Right lobe of liver (tissue), 4 donors: ENCODE measurements around the gene NR1D2.

Experiments
- POLR2A ChIP-seq: fragments of 450-650 bp; IDR thresholded peaks from one replicate; pipeline ENCODE4 v1.6.1; 2017; ENCODE audit warnings: antibody characterized with exemption, mild to moderate bottlenecking
- TF ChIP-seq, protein P1 (sequence below), 4 donors: fragments of 200-600 bp in 3 of 4; fragments of 450-650 bp in 1 of 4; IDR thresholded peaks; one replicate each; pipeline versions ENCODE4 v1.5.1 to v1.8.0; 2016 to 2022; ENCODE audit warnings: antibody characterized with exemption in 4 of 4, mild to moderate bottlenecking in 2 of 4
- donor health status: DM: no; HTN: no; CAD: no.
- donor health status: DM: no; HTN: no; CAD: no.
- donor health status: DM: no; HTN: yes; CAD: no.

DNA sequence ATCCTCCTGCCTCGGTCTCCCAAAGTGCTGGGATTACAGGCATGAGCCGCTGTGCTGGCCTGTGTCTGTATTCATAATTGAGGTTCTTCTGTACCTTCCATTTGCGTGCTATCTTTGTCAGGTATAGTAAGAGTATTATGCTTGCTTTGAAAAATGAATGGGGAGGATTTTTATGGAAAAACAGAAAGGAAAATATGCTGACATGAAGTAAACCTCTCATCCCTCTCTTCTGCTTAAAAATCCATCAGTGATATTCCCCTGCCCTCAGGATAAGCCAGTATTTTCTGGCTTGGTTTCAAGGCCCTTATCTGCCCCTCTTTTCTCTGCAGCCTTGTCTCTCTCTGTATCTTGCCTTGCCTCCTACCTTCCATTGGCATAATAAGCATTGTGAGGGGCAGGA lies 80.7 kb downstream of the NR1D2 start:
- TF ChIP-seq, protein P1, sequence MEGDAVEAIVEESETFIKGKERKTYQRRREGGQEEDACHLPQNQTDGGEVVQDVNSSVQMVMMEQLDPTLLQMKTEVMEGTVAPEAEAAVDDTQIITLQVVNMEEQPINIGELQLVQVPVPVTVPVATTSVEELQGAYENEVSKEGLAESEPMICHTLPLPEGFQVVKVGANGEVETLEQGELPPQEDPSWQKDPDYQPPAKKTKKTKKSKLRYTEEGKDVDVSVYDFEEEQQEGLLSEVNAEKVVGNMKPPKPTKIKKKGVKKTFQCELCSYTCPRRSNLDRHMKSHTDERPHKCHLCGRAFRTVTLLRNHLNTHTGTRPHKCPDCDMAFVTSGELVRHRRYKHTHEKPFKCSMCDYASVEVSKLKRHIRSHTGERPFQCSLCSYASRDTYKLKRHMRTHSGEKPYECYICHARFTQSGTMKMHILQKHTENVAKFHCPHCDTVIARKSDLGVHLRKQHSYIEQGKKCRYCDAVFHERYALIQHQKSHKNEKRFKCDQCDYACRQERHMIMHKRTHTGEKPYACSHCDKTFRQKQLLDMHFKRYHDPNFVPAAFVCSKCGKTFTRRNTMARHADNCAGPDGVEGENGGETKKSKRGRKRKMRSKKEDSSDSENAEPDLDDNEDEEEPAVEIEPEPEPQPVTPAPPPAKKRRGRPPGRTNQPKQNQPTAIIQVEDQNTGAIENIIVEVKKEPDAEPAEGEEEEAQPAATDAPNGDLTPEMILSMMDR (IDR thresholded peaks at IDR 0.05), result no peak
- no peak for TF ChIP-seq POLR2A
